GM12874 (cell line): ENCODE results near the gene HUS1B.

Experiments used
- TF ChIP-seq, protein P1 (sequence below): IDR thresholded peaks from 2 replicates; pipeline ENCODE4 v1.5.1; 2011; ENCODE audit warnings: low read depth, mild to moderate bottlenecking, control low read depth, low read length, moderate library complexity; ENCODE audit not compliant: insufficient read depth

Gene HUS1B

DNA sequence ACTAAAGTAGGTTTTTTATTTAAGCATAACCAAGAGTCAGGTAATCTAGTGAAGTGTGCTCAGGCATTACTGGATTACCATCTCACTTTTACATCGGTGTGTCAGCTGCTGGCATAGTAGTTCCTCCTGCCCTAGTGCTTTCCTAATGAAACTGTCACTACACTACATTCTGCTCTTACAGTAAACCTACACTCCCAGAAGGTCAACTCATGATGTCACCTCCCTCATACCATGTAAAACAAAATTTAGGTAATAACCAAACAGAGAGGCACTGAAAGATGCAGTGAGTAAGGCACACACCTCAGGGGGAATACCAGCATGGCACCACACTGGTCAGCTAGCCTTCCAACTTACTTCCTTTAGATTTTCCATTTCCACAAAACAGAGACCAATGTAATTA lies 23.3 kb downstream of the HUS1B start:
- TF ChIP-seq, protein P1, sequence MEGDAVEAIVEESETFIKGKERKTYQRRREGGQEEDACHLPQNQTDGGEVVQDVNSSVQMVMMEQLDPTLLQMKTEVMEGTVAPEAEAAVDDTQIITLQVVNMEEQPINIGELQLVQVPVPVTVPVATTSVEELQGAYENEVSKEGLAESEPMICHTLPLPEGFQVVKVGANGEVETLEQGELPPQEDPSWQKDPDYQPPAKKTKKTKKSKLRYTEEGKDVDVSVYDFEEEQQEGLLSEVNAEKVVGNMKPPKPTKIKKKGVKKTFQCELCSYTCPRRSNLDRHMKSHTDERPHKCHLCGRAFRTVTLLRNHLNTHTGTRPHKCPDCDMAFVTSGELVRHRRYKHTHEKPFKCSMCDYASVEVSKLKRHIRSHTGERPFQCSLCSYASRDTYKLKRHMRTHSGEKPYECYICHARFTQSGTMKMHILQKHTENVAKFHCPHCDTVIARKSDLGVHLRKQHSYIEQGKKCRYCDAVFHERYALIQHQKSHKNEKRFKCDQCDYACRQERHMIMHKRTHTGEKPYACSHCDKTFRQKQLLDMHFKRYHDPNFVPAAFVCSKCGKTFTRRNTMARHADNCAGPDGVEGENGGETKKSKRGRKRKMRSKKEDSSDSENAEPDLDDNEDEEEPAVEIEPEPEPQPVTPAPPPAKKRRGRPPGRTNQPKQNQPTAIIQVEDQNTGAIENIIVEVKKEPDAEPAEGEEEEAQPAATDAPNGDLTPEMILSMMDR, result no peak

DNA sequence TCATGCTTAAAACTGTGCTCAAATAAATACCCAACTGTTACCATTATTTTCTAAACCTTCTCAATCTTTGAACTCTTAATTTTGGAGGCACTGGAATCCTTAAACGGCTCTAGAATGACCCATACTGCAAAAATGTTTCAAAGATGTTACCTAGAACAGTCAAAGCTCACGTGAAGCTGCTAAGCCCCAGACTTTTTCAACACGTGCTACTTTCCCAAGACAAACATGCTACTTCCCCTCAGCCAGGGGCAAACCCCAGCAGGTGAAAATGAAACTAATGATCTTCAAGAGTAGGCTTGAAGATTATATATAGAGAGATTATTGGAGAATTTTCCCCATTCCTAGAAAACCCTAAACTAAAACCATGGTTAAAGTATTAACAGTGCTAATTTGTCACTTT lies 28.1 kb downstream of the HUS1B start:
- TF ChIP-seq, protein P1, result no peak

DNA sequence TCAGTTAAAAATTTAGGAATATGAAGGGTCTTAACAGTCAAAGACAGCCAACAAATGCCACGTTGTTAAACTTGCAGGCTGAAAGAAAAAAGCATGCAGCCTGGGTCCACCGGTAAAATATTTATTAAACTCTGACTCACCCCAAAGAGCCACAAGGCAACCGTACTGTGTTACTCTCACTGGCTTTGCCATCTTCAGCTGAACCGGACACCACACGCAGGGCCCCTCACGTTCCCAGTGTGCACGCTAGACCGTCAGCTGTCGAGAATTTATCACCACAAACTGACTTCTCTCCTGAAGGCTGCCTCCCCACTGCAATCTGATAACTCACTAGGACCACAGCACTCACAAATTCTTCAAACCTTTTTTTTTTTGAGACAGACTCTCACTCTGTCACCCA lies 30.7 kb downstream of the HUS1B start:
- TF ChIP-seq, protein P1, result no peak

DNA sequence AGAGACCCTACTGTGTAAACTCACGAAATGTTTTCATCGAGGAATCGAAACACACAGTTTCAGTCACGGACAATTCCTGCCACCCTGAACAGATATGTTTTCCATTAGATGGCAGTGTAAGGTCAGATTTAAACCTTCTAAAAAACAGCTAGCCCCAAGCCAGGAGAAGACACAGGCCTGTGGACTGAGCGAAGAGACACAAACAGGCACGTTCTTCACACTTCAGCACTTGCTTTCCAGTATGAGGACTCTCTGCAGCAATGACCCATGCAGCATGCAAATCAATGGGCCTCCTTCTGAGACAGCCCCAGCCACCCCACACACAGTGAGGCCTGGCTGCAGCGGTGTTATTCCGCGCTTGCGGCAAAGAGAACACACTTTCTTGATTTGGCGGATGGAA lies 31.9 kb downstream of the HUS1B start:
- TF ChIP-seq, protein P1, result no peak

DNA sequence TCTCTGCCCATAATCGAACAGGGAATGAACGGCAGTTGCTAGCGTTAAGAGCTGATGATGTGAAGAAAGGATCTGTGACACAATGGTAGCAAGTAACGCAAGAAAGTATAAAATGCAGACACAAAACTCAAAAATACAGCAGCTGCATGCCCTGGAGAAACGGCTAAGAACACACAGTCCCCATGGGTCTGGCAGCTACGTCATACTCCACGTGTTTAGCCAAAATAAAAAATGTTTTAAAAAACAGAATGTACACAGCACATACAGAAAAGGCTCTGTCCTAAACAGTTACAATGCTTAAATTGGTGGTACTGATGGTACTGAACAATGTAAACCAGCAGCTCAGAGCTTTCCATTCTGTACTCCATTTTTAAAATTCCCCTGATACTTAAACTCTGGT lies 34.4 kb downstream of the HUS1B start:
- TF ChIP-seq, protein P1, result no peak

DNA sequence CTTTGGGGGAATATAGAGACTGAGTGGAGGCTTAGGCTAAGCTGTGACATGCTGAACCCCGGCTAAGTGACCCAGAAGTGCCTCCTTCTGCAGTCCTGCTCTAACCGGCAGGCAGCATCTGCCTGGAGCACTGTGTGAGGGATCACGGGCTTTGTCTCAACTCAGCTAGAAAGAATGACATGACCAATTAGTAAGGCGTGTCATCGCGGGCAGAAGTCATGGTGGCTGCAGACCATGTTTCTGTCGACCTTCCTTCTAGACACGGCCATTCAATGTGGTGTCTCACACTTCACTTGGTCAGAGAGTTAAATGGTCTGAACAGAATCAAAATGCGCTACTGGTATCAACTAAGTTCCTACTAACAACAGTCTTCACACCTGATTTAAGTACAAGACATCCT lies 35.0 kb downstream of the HUS1B start:
- TF ChIP-seq, protein P1, result no peak

DNA sequence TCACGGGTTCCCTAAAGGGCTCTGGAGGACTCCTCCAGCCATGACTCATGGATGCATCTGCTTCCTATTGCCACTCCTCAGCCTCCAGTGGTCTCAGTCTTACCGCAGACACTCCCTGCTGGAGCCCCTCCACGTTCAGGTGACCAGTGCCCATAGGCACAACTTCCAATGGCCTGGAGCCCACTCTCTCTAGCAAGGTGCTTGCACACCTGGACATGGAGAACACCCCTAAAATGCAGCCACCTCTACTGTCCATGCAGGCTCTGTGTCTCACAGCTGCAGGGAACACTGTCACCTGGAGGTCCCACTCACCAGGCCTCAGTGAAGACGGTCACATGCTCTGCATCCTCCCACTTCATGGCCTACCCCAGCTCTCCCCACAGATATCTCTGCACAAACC lies 36.0 kb downstream of the HUS1B start:
- TF ChIP-seq, protein P1, result no peak

DNA sequence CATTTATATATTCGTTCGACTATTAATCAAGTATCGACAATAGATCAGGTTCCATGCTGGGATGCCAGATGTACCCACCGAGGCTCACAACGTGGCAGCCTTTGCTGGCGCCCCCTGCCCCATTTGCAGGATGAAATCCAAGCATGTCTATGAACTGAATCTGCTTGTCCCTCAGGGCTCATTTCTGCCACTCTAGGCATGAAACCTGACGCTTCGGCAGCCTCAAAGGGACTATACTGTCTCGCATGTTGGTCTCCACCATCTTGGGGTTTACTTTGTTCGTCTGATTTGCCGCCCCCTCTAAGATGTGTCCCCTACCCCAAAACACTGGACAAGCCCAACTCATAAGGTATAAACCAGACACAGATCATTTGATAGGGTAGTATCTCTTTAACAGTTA lies 36.7 kb downstream of the HUS1B start:
- TF ChIP-seq, protein P1, result no peak
